Activated T-cell treated with anti-CD3 and anti-CD28 coated beads, Interleukin-2, amount 50 U/mL, for 4 hours (primary cell): ENCODE measurements around the gene HDHD5. TPM values are rescaled to one million over a fixed set of nuclear protein-coding genes. Genes with fewer than 3 reads are reported as not detected.

Experiments used
- ATAC-seq, 2 donors: fragments of 200-7000 bp; cut with Tn5 transposase; one replicate each; pipeline ENCODE4 v1.10.0; 2021
- DNase-seq: peaks from one replicate; pipeline ENCODE4 v3.0.0-alpha.2; 2020
- H3K27me3 Mint-ChIP-seq: one replicate; pipeline ENCODE4 v1.8.0; 2021; ENCODE audit warnings: low read depth, mixed read lengths
- H3K36me3 Mint-ChIP-seq: one replicate; pipeline ENCODE4 v1.8.0; 2022; ENCODE audit warnings: mixed read lengths; ENCODE audit not compliant: insufficient read depth
- H3K4me1 Mint-ChIP-seq: one replicate; pipeline ENCODE4 v1.8.0; 2021; ENCODE audit warnings: low read depth, mixed read lengths
- H3K4me3 Mint-ChIP-seq: one replicate; pipeline ENCODE4 v1.8.0; 2021; ENCODE audit warnings: mild to moderate bottlenecking, moderate library complexity, mixed read lengths
- H3K9me3 Mint-ChIP-seq: one replicate; pipeline ENCODE4 v1.8.0; 2021; ENCODE audit warnings: mixed read lengths
- total RNA-seq, 3 donors: library from RNA; stranded (reverse); gene quantifications; one replicate each; pipeline ENCODE4 v1.2.1, GENCODE V29; 2021

HDHD5 gene
- total RNA-seq, 3 donors from 2014 or later, result 56.2 to 69.1 (median 68.3) TPM

GRCh38 chr22:17097701-17098100 is 61.4 kb downstream of the HDHD5 start:
- Mint-ChIP-seq H3K27me3 (no peaks in the 10 kb centered on the region), H3K9me3 (no peaks in the 10 kb centered on the region), H3K36me3 (peaks cover 31% of the 10 kb centered on the region), H3K4me1 (peaks cover 91% of the 10 kb centered on the region), H3K4me3 (no peak overlapping the region)
- no peak for ATAC-seq
- no peak for DNase-seq

GRCh38 chr22:17097062-17097461 is 62.0 kb downstream of the HDHD5 start:
- ATAC-seq, result no peak
- no peaks in the 10 kb centered on the region for H3K9me3 Mint-ChIP-seq
- no peak for DNase-seq
- H3K4me3 Mint-ChIP-seq, result no peak overlapping the region
- H3K27me3 Mint-ChIP-seq, result no peaks in the 10 kb centered on the region
- peaks cover 27% of the 10 kb centered on the region for H3K36me3 Mint-ChIP-seq
- H3K4me1 Mint-ChIP-seq, result peaks cover 93% of the 10 kb centered on the region

- Mint-ChIP-seq H3K27me3 (no peaks in the 10 kb centered on the region), H3K36me3 (peaks cover 20% of the 10 kb centered on the region), H3K4me1 (peaks cover 92% of the 10 kb centered on the region), H3K4me3 (no peak overlapping the region), H3K9me3 (no peaks in the 10 kb centered on the region)
- no peak for ATAC-seq
- no peak for DNase-seq
These were observed 63.0 kb downstream of the HDHD5 start for GRCh38 chr22:17096071-17096470.

GRCh38 chr22:17095538-17095937 is 63.5 kb downstream of the HDHD5 start:
- H3K9me3 Mint-ChIP-seq, result no peaks in the 10 kb centered on the region
- H3K4me1 Mint-ChIP-seq, result peaks cover 93% of the 10 kb centered on the region
- DNase-seq (no peak), ATAC-seq (no peak)
- no peak overlapping the region for H3K4me3 Mint-ChIP-seq
- peaks cover 16% of the 10 kb centered on the region for H3K36me3 Mint-ChIP-seq
- no peaks in the 10 kb centered on the region for H3K27me3 Mint-ChIP-seq

GRCh38 chr22:17093081-17093480 is 66.0 kb downstream of the HDHD5 start:
- ATAC-seq (no peak), DNase-seq (no peak)
- H3K4me1 Mint-ChIP-seq, result peaks cover 89% of the 10 kb centered on the region
- H3K36me3 Mint-ChIP-seq, result no peaks in the 10 kb centered on the region
- no peak overlapping the region for H3K4me3 Mint-ChIP-seq
- H3K9me3 Mint-ChIP-seq, result no peaks in the 10 kb centered on the region
- no peaks in the 10 kb centered on the region for H3K27me3 Mint-ChIP-seq

GRCh38 chr22:17091851-17092250 is 67.2 kb downstream of the HDHD5 start:
- H3K4me1 Mint-ChIP-seq, result peaks cover 89% of the 10 kb centered on the region
- DNase-seq (no peak), ATAC-seq (no peak)
- H3K36me3 Mint-ChIP-seq, result no peaks in the 10 kb centered on the region
- no peaks in the 10 kb centered on the region for H3K9me3 Mint-ChIP-seq
- no peak overlapping the region for H3K4me3 Mint-ChIP-seq
- no peaks in the 10 kb centered on the region for H3K27me3 Mint-ChIP-seq

- H3K36me3 Mint-ChIP-seq, result no peaks in the 10 kb centered on the region
- H3K9me3 Mint-ChIP-seq, result no peaks in the 10 kb centered on the region
- peaks cover 89% of the 10 kb centered on the region for H3K4me1 Mint-ChIP-seq
- H3K4me3 Mint-ChIP-seq, result no peak overlapping the region
- DNase-seq (no peak), ATAC-seq (no peak)
- no peaks in the 10 kb centered on the region for H3K27me3 Mint-ChIP-seq
These were observed 68.5 kb downstream of the HDHD5 start for GRCh38 chr22:17090550-17090949.

Other genes starting within 250 kb of the HDHD5 start
- not detected for gene GAB4, start 151.1 kb downstream of the HDHD5 start, total RNA-seq
- 10 to 100 TPM; 14.1 to 19.6 (median 16.6) TPM for gene IL17RA, start 74.3 kb downstream of the HDHD5 start, total RNA-seq
- under 1 TPM; 0.24 to 0.43 (median 0.38) TPM for gene TMEM121B, start 37.9 kb downstream of the HDHD5 start, total RNA-seq
- gene ADA2, start 60.2 kb upstream of the HDHD5 start, total RNA-seq, result 1 to 10 TPM; 1.2 to 2.3 (median 1.3) TPM
- gene CECR2, start 210.2 kb upstream of the HDHD5 start, total RNA-seq, result under 1 TPM; 0.05 to 0.14 (median 0.08) TPM